ENCODE measurements around the gene JADE1. TPM values are rescaled to one million over a fixed set of nuclear protein-coding genes. Genes with fewer than 3 reads are reported as not detected.
A peak's percentile ranks its signal among the peaks of the same experiment; 100 is the strongest.

The JADE1 gene
- total RNA-seq, 1 donor from 2014 or later = 6.6 TPM

GRCh38 chr4:128863312-128864075 is 54.0 kb downstream of the JADE1 start:
- Histone ChIP-seq H3K27me3 (ENCODE audit: control insufficient read depth, insufficient read depth, low read length) (no peaks in the 10 kb centered on the region), H3K4me3 (ENCODE audit: low read depth, low read length) (no peak overlapping the region), H3K36me3 (ENCODE audit: control insufficient read depth, insufficient read depth, low read length) (no peaks in the 10 kb centered on the region)
- TF ChIP-seq, protein P1, sequence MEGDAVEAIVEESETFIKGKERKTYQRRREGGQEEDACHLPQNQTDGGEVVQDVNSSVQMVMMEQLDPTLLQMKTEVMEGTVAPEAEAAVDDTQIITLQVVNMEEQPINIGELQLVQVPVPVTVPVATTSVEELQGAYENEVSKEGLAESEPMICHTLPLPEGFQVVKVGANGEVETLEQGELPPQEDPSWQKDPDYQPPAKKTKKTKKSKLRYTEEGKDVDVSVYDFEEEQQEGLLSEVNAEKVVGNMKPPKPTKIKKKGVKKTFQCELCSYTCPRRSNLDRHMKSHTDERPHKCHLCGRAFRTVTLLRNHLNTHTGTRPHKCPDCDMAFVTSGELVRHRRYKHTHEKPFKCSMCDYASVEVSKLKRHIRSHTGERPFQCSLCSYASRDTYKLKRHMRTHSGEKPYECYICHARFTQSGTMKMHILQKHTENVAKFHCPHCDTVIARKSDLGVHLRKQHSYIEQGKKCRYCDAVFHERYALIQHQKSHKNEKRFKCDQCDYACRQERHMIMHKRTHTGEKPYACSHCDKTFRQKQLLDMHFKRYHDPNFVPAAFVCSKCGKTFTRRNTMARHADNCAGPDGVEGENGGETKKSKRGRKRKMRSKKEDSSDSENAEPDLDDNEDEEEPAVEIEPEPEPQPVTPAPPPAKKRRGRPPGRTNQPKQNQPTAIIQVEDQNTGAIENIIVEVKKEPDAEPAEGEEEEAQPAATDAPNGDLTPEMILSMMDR (IDR thresholded peaks at IDR 0.05; ENCODE audit: insufficient read depth, low read length, severe bottlenecking) = peak; percentile 77
- no peak for FAIRE-seq
- peak; percentile 52 for DNase-seq (ENCODE audit: low read depth)

- no peak for DNase-seq (ENCODE audit: low read depth)
- FAIRE-seq = no peak
- no peaks in the 10 kb centered on the region for H3K36me3 ChIP-seq (ENCODE audit: control insufficient read depth, insufficient read depth, low read length)
Observed at GRCh38 chr4:128865132-128865531, 55.6 kb downstream of the JADE1 start.

DNA sequence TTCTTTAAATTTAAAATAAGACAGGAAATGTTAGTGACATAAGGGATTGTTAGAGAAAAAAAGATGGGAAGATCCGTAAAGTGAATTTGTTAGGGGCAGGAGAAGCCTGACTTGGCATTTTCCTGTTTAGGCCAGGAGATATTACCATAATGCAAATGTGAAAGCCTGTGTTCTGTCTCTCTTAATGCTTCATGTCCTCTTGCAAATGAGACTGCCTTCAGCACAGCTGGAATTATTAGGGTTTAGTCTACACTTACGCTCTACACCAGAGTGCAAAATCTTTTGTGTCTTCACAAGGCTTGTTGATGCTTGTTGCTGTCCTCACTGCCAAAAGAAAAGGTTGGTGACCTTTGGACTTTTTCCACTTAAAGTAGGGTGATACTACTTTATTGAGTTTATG is 56.8 kb downstream of the JADE1 start:
- no peaks in the 10 kb centered on the region for H3K36me3 ChIP-seq (ENCODE audit: control insufficient read depth, insufficient read depth, low read length)
- no peak overlapping the region for H3K4me3 ChIP-seq (ENCODE audit: low read depth, low read length)
- FAIRE-seq = no peak
- TF ChIP-seq, protein P1 (IDR thresholded peaks at IDR 0.05; ENCODE audit: insufficient read depth, low read length, severe bottlenecking) = no peak
- DNase-seq (ENCODE audit: low read depth) = no peak
- no peaks in the 10 kb centered on the region for H3K27me3 ChIP-seq (ENCODE audit: control insufficient read depth, insufficient read depth, low read length)

More at GRCh38 chr4:128865132-128865531, 55.6 kb downstream of the JADE1 start:
- TF ChIP-seq, protein P1 (IDR thresholded peaks at IDR 0.05; ENCODE audit: insufficient read depth, low read length, severe bottlenecking) = no peak
- Histone ChIP-seq H3K4me3 (ENCODE audit: low read depth, low read length) (no peak overlapping the region), H3K27me3 (ENCODE audit: control insufficient read depth, insufficient read depth, low read length) (no peaks in the 10 kb centered on the region)

DNA sequence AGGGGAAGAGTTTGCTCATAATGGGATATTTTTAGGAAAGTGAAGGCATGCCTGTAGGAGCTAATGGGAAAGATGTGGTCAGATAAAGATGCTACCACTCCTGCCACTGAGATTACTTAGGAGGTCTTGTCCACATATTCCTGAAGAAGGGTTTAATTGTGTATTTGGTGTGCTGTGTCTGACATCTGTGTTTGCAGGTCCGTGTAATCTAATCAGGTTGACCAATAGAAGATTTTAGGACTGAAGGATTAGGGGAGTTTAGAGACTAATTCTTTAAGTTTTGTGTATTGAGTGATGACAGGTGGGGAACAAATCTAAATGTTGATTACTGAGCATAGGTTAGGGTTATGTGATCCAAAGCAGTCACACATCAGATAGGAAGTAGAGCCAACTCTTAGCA is 57.2 kb downstream of the JADE1 start:
- Histone ChIP-seq H3K27me3 (ENCODE audit: control insufficient read depth, insufficient read depth, low read length) (no peaks in the 10 kb centered on the region), H3K36me3 (ENCODE audit: control insufficient read depth, insufficient read depth, low read length) (peaks cover 3% of the 10 kb centered on the region), H3K4me3 (ENCODE audit: low read depth, low read length) (no peak overlapping the region)
- no peak for FAIRE-seq
- DNase-seq (ENCODE audit: low read depth) = no peak
- TF ChIP-seq, protein P1 (IDR thresholded peaks at IDR 0.05; ENCODE audit: insufficient read depth, low read length, severe bottlenecking) = no peak

- no peaks in the 10 kb centered on the region for H3K27me3 ChIP-seq (ENCODE audit: control insufficient read depth, insufficient read depth, low read length)
- H3K4me3 ChIP-seq (ENCODE audit: low read depth, low read length) = no peak overlapping the region
- FAIRE-seq (no peak), DNase-seq (ENCODE audit: low read depth) (peak; percentile 12)
- TF ChIP-seq, protein P1 (IDR thresholded peaks at IDR 0.05; ENCODE audit: insufficient read depth, low read length, severe bottlenecking) = no peak
- peaks cover 3% of the 10 kb centered on the region for H3K36me3 ChIP-seq (ENCODE audit: control insufficient read depth, insufficient read depth, low read length)
Observed at GRCh38 chr4:128868758-128869157, 59.3 kb downstream of the JADE1 start.

Data from bronchial epithelial cell (primary cell).